Type B pancreatic cell (in vitro differentiated cells): ENCODE results near the gene MECP2. TPM values are rescaled to one million over a fixed set of nuclear protein-coding genes. Genes with fewer than 3 reads are reported as not detected.

Source experiments
- DNase-seq: peaks from one replicate; pipeline ENCODE4 v3.0.0; 2021; ENCODE audit warnings: mixed read lengths; ENCODE audit not compliant: unreplicated experiment; ENCODE audit errors: extremely low spot score
- H3K27ac Mint-ChIP-seq: 2 replicates; pipeline ENCODE4 v1.8.0; 2021; ENCODE audit warnings: mild to moderate bottlenecking, mixed read lengths
- H3K27me3 Mint-ChIP-seq: 2 replicates; pipeline ENCODE4 v1.8.0; 2021; ENCODE audit warnings: mixed read lengths
- H3K36me3 Mint-ChIP-seq: 2 replicates; pipeline ENCODE4 v1.8.0; 2021; ENCODE audit warnings: mixed read lengths
- H3K4me1 Mint-ChIP-seq: one replicate; pipeline ENCODE4 v1.8.0; 2021; ENCODE audit warnings: mixed read lengths; ENCODE audit not compliant: unreplicated experiment
- H3K4me3 Mint-ChIP-seq: 2 replicates; pipeline ENCODE4 v1.8.0; 2021; ENCODE audit warnings: mild to moderate bottlenecking, mixed read lengths
- H3K9me3 Mint-ChIP-seq: 2 replicates; pipeline ENCODE4 v1.8.0; 2021; ENCODE audit warnings: mixed read lengths
- CTCF ChIP-seq: fragments of 200-600 bp; sonication (generic); conservative IDR thresholded peaks from 2 replicates; pipeline ENCODE4 v1.5.0; 2021; ENCODE audit warnings: antibody characterized with exemption, mild to moderate bottlenecking
- total RNA-seq: library from RNA; stranded (reverse); gene quantifications from 2 replicates; pipeline ENCODE4 v1.2.1, GENCODE V29; 2021; ENCODE audit warnings: low replicate concordance

MECP2 gene
- total RNA-seq, 1 donor from 2014 or later = 37.7 TPM

DNA sequence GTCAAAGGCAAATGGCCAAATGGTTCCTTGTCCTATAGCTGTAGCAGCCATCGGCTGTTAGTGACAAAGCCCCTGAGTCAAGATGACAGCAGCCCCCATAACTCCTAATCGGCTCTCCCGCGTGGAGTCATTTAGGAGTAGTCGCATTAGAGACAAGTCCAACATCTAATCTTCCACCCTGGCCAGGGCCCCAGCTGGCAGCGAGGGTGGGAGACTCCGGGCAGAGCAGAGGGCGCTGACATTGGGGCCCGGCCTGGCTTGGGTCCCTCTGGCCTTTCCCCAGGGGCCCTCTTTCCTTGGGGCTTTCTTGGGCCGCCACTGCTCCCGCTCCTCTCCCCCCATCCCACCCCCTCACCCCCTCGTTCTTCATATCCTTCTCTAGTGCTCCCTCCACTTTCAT is 42.7 kb upstream of the MECP2 start:
- no peaks in the 10 kb centered on the region for H3K36me3 Mint-ChIP-seq
- no peak overlapping the region for H3K27ac Mint-ChIP-seq
- peaks cover 12% of the 10 kb centered on the region for H3K27me3 Mint-ChIP-seq

DNA sequence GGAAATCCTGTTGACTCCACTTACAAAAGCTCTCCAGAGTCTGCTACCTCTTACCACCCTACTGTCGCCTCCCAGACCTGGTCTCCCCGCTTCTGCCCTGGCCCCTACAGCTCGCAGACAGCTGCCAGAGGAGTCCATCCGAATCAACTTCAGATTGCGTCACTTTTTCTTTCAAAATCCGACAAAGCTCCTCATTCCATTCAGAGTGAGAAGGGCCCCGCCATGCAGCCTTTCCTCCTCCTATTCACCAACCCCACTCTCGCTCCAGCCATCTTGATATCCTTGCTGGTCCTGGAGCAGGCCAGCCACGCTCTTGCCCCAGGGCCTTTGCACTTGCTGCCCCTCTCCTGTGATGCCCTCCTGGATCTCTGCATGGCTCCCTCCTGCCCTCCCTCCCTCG is 41.3 kb upstream of the MECP2 start:
- Mint-ChIP-seq H3K36me3 (no peaks in the 10 kb centered on the region), H3K4me3 (no peak overlapping the region), H3K27ac (no peak overlapping the region), H3K27me3 (peaks cover 15% of the 10 kb centered on the region), H3K9me3 (no peaks in the 10 kb centered on the region), H3K4me1 (no peaks in the 10 kb centered on the region)
- DNase-seq = no peak
- no peak for TF ChIP-seq CTCF

More for the DNA sequence above, 42.7 kb upstream of the MECP2 start:
- H3K9me3 Mint-ChIP-seq = no peaks in the 10 kb centered on the region
- no peak overlapping the region for H3K4me3 Mint-ChIP-seq
- no peaks in the 10 kb centered on the region for H3K4me1 Mint-ChIP-seq
- no peak for TF ChIP-seq CTCF
- DNase-seq = no peak

DNA sequence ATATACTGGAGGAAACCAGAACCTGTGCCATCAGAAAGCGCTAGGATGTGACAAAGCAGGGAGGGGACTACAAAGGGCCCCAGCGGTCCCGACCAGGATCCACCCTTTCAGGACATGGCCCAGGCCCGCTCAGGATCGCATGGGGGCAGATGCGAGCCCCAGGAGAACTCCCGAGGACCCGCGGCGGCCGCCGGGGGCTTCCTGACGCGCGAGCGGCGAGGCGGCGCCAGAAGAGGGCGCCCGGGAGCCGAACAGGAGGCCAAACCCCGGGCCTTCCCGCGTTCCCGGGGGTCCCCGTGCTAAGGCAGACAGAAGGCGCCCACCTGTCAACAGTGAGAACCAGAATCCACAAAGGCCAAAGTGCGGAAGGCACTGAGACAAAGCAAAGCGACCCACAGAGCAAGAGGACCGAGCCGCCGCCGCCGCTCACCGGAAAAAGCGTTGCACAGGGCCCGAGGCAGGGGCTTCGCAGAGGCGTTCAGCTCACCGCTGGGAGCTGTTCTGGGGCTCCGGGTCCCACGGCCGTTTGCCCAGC is 39.2 kb upstream of the MECP2 start:
- TF ChIP-seq CTCF = peak; percentile 83
- Mint-ChIP-seq H3K36me3 (no peaks in the 10 kb centered on the region), H3K4me1 (no peaks in the 10 kb centered on the region), H3K9me3 (no peaks in the 10 kb centered on the region), H3K27ac (no peak overlapping the region), H3K4me3 (peak overlapping the region; percentile 84), H3K27me3 (peaks cover 15% of the 10 kb centered on the region)
- peak; percentile 82 for DNase-seq

GRCh38 chrX:154135458-154136229 is 38.1 kb upstream of the MECP2 start:
- Mint-ChIP-seq H3K4me3 (no peak overlapping the region), H3K9me3 (no peaks in the 10 kb centered on the region), H3K27me3 (peaks cover 15% of the 10 kb centered on the region), H3K27ac (no peak overlapping the region), H3K4me1 (no peaks in the 10 kb centered on the region), H3K36me3 (no peaks in the 10 kb centered on the region)
- no peak for DNase-seq
- no peak for TF ChIP-seq CTCF

- DNase-seq = peak; percentile 7
- no peaks in the 10 kb centered on the region for H3K36me3 Mint-ChIP-seq
- H3K27me3 Mint-ChIP-seq = peaks cover 13% of the 10 kb centered on the region
- H3K4me1 Mint-ChIP-seq = no peaks in the 10 kb centered on the region
- no peaks in the 10 kb centered on the region for H3K9me3 Mint-ChIP-seq
- no peak for TF ChIP-seq CTCF
- no peak overlapping the region for H3K4me3 Mint-ChIP-seq
- no peak overlapping the region for H3K27ac Mint-ChIP-seq
Measured at GRCh38 chrX:154132366-154132765, 34.8 kb upstream of the MECP2 start.
